Measurements from ENCODE around the gene ZNF341.

GRCh38 chr20:33709398-33709797 is 22.4 kb upstream of the ZNF341 start:
- no peak for TF ChIP-seq POLR2A (IDR thresholded peaks at IDR 0.05)
- TF ChIP-seq, protein P1, sequence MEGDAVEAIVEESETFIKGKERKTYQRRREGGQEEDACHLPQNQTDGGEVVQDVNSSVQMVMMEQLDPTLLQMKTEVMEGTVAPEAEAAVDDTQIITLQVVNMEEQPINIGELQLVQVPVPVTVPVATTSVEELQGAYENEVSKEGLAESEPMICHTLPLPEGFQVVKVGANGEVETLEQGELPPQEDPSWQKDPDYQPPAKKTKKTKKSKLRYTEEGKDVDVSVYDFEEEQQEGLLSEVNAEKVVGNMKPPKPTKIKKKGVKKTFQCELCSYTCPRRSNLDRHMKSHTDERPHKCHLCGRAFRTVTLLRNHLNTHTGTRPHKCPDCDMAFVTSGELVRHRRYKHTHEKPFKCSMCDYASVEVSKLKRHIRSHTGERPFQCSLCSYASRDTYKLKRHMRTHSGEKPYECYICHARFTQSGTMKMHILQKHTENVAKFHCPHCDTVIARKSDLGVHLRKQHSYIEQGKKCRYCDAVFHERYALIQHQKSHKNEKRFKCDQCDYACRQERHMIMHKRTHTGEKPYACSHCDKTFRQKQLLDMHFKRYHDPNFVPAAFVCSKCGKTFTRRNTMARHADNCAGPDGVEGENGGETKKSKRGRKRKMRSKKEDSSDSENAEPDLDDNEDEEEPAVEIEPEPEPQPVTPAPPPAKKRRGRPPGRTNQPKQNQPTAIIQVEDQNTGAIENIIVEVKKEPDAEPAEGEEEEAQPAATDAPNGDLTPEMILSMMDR (IDR thresholded peaks at IDR 0.05) = no peak

Measured in Peyer's patch (tissue), 4 donors.